ENCODE measurements around the gene DNAJC10.

GRCh38 chr2:182818925-182819324, 102.9 kb downstream of the DNAJC10 start:
- TF ChIP-seq, protein P1, sequence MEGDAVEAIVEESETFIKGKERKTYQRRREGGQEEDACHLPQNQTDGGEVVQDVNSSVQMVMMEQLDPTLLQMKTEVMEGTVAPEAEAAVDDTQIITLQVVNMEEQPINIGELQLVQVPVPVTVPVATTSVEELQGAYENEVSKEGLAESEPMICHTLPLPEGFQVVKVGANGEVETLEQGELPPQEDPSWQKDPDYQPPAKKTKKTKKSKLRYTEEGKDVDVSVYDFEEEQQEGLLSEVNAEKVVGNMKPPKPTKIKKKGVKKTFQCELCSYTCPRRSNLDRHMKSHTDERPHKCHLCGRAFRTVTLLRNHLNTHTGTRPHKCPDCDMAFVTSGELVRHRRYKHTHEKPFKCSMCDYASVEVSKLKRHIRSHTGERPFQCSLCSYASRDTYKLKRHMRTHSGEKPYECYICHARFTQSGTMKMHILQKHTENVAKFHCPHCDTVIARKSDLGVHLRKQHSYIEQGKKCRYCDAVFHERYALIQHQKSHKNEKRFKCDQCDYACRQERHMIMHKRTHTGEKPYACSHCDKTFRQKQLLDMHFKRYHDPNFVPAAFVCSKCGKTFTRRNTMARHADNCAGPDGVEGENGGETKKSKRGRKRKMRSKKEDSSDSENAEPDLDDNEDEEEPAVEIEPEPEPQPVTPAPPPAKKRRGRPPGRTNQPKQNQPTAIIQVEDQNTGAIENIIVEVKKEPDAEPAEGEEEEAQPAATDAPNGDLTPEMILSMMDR (IDR thresholded peaks at IDR 0.05; ENCODE audit: extremely low read depth in 1 of 2, insufficient read depth in 1 of 2, low read depth in 1 of 2, low read length in 2 of 2): no peak
- TF ChIP-seq POLR2AphosphoS5 (IDR thresholded peaks at IDR 0.05; ENCODE audit: insufficient read depth, low read depth, low read length) (no peak), POLR2A (IDR thresholded peaks at IDR 0.05; ENCODE audit: low read depth, low read length) (no peak), FOS (IDR thresholded peaks at IDR 0.05; ENCODE audit: borderline replicate concordance, insufficient read depth, low read length) (no peak), EZH2 (IDR thresholded peaks at IDR 0.05; ENCODE audit: borderline replicate concordance, low read depth, low read length, severe bottlenecking) (no peak), GATA2 (IDR thresholded peaks at IDR 0.05; ENCODE audit: insufficient read depth, insufficient read length, low read depth, low read length) (no peak), MAX (IDR thresholded peaks at IDR 0.05; ENCODE audit: insufficient read depth, insufficient read length) (no peak), JUN (IDR thresholded peaks at IDR 0.05; ENCODE audit: borderline replicate concordance, insufficient read depth, insufficient read length, low read depth) (no peak)
